Suprapubic skin (tissue), 4 donors: Measurements from ENCODE around the gene ATG5. TPM values are rescaled to one million over a fixed set of nuclear protein-coding genes. Genes with fewer than 3 reads are reported as not detected.
"Not testable (repeated sequence)": the region's sequence is repeated elsewhere in the genome, so short reads cannot be mapped to it uniquely, and the experiment has no call there.

Source experiments
- DNase-seq, 2 donors: peaks; one replicate each; pipeline ENCODE4 v3.0.0-alpha.2; 2019; ENCODE audit warnings: low spot score in 2 of 2
- H3K27ac ChIP-seq: fragments of 200-600 bp; sonication (generic); one replicate; pipeline ENCODE4 v1.5.1; 2019
- H3K27me3 ChIP-seq: fragments of 200-600 bp; sonication (generic); one replicate; pipeline ENCODE4 v1.5.1; 2019
- H3K36me3 ChIP-seq: fragments of 200-600 bp; sonication (generic); one replicate; pipeline ENCODE4 v1.5.1; 2019
- H3K4me1 ChIP-seq: fragments of 200-600 bp; sonication (generic); one replicate; pipeline ENCODE4 v1.5.1; 2019
- H3K4me3 ChIP-seq: fragments of 200-600 bp; sonication (generic); one replicate; pipeline ENCODE4 v1.5.1; 2019; ENCODE audit warnings: mild to moderate bottlenecking
- H3K9me3 ChIP-seq: fragments of 200-600 bp; sonication (generic); one replicate; pipeline ENCODE4 v1.5.1; 2019
- EP300 ChIP-seq: sonication (generic); formaldehyde crosslinking; IDR thresholded peaks from one replicate; pipeline ENCODE4 v1.6.1; 2017; ENCODE audit warnings: antibody characterized with exemption
- POLR2A ChIP-seq, 2 donors: fragments of 450-650 bp; IDR thresholded peaks; one replicate each; pipeline ENCODE4 v1.6.1; 2017; ENCODE audit warnings: antibody characterized with exemption in 2 of 2, mild to moderate bottlenecking in 2 of 2, moderate library complexity in 2 of 2
- POLR2AphosphoS5 ChIP-seq, 3 donors: sonication (generic); formaldehyde crosslinking; IDR thresholded peaks; one replicate each; pipeline ENCODE4 v1.6.1; 2017; ENCODE audit warnings: antibody characterized with exemption in 3 of 3
- WGBS: methylation state at CpG from one replicate; pipeline ENCODE4 v1.1.5; 2018; 5-methylcytosine and 5-hydroxymethylcytosine counted together
- total RNA-seq, 4 donors: library from RNA; depleted of rRNA; stranded (reverse); fragments of >200 nt; gene quantifications; one replicate each; pipeline ENCODE4 v1.1.0, GENCODE V29; 2016
- TF ChIP-seq, protein P1 (sequence below), 2 donors: fragments of 200-600 bp in 1 of 2; fragments of 450-650 bp in 1 of 2; sonication (generic) in 1 of 2; IDR thresholded peaks; one replicate each; pipeline ENCODE4 v1.5.1; 2016 to 2019; ENCODE audit warnings: antibody characterized with exemption in 2 of 2, mild to moderate bottlenecking in 1 of 2, moderate library complexity in 1 of 2

Gene ATG5
- total RNA-seq, 4 donors from 2014 or later, result 18.1 to 25.7 (median 23.1) TPM

DNA sequence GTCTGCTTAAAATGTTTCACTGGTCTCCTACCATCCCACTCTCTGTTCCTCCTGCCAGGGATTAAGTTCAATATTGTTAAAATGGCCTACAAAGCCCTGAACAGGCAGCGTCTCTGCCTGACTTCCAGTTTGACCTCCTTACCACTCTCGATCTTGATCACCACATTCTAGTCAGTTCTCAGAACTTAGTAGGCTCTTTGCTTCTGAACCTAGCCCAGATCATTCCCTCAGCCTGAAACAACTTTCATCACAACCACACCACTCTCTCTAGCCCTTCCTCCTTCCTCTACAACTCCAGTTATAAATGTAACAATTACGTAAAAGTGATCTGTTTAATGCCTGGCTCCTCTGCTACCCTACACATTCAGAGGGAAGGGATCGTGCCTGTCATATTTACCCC lies 53.3 kb downstream of the ATG5 start:
- Histone ChIP-seq H3K4me3 (no peak overlapping the region), H3K27ac (no peak overlapping the region), H3K27me3 (no peaks in the 10 kb centered on the region), H3K36me3 (no peaks in the 10 kb centered on the region), H3K4me1 (peaks cover 5% of the 10 kb centered on the region), H3K9me3 (no peaks in the 10 kb centered on the region)
- no peak for DNase-seq
- WGBS, result 96% methylated on average over 4 of the region's 4 CpGs
- TF ChIP-seq POLR2AphosphoS5 (IDR thresholded peaks at IDR 0.05), result no peak
- no peak for TF ChIP-seq POLR2A (IDR thresholded peaks at IDR 0.05)

DNA sequence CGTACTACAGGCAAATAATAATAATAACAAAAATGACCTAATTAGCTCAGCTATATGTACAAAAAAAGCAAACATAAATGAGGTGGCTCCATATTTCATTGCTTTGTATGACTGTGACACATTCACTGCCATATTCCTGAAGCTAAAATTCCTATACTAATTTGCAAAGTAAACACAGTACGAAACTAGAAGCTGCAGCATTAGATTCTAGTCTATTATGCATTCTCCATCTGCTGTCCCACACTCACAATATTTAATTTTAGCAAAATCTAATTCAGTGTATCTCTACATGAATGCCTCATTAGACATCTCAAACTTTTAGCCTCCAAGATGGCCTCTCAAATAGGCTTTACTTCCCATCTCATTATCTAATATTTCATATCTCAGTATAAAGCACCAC lies 55.1 kb downstream of the ATG5 start:
- peaks cover 5% of the 10 kb centered on the region for H3K4me1 ChIP-seq
- H3K27ac ChIP-seq, result no peak overlapping the region
- 83% methylated on average over 2 of the region's 2 CpGs for WGBS
- H3K27me3 ChIP-seq, result no peaks in the 10 kb centered on the region
- H3K36me3 ChIP-seq, result no peaks in the 10 kb centered on the region
- H3K4me3 ChIP-seq, result no peak overlapping the region
- no peaks in the 10 kb centered on the region for H3K9me3 ChIP-seq
- DNase-seq, result no peak
- no peak for TF ChIP-seq EP300
- TF ChIP-seq POLR2A (IDR thresholded peaks at IDR 0.05), result no peak
- TF ChIP-seq, protein P1, sequence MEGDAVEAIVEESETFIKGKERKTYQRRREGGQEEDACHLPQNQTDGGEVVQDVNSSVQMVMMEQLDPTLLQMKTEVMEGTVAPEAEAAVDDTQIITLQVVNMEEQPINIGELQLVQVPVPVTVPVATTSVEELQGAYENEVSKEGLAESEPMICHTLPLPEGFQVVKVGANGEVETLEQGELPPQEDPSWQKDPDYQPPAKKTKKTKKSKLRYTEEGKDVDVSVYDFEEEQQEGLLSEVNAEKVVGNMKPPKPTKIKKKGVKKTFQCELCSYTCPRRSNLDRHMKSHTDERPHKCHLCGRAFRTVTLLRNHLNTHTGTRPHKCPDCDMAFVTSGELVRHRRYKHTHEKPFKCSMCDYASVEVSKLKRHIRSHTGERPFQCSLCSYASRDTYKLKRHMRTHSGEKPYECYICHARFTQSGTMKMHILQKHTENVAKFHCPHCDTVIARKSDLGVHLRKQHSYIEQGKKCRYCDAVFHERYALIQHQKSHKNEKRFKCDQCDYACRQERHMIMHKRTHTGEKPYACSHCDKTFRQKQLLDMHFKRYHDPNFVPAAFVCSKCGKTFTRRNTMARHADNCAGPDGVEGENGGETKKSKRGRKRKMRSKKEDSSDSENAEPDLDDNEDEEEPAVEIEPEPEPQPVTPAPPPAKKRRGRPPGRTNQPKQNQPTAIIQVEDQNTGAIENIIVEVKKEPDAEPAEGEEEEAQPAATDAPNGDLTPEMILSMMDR (IDR thresholded peaks at IDR 0.05), result no peak
- no peak for TF ChIP-seq POLR2AphosphoS5 (IDR thresholded peaks at IDR 0.05)

DNA sequence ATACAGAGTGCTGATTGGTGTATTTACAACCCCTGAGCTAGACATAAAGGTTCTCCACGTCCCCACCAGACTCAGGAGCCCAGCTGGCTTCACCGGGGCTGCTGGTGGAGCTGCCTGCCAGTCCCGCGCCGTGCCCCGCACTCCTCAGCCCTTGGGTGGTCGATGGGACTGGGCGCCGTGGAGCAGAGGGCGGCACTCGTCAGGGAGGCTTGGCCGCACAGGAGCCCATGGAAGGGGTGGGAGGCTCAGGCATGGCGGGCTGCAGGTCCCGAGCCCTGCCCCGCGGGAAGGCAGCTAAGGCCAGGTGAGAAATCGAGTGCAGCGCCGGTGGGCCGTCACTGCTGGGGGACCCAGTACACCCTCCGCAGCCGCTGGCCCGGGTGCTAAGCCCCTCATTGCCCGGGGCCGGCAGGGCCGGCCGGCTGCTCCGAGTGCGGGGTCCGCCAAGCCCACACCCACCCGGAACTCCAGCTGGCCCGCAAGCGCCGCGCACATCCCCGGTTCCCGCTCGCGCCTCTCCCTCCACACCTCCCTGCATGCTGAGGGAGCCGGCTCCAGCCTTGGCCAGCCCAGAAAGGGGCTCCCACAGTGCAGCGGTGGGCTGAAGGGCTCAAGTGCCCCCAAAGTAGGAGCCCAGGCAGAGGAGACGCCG lies 56.2 kb downstream of the ATG5 start:
- not testable (repeated sequence) for H3K4me1 ChIP-seq, DNase-seq, H3K4me3 ChIP-seq, H3K27me3 ChIP-seq, H3K36me3 ChIP-seq, H3K27ac ChIP-seq, H3K9me3 ChIP-seq
- 87% methylated on average over 9 of the region's 43 CpGs for WGBS

DNA sequence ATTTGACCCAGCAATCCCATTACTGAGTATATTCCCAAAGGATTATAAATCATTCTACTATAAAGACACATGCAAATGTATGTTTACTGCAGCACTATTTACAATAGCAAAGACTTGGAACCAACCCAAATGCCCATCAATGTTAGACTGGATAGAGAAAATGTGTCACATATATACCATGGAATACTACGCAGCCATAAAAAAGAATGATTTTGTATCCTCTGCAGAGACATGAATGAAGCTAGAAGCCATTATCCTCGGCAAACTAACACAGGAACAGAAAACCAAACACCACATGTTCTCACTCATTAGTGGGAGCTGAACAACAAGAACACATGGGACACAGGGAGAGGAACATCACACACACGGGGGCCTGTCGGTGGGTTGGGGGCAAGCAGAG lies 57.1 kb downstream of the ATG5 start:
- H3K4me1 ChIP-seq, H3K27ac ChIP-seq, DNase-seq, H3K27me3 ChIP-seq, H3K9me3 ChIP-seq, H3K36me3 ChIP-seq, H3K4me3 ChIP-seq: not testable (repeated sequence)
- WGBS, result 94% methylated on average over 4 of the region's 4 CpGs

DNA sequence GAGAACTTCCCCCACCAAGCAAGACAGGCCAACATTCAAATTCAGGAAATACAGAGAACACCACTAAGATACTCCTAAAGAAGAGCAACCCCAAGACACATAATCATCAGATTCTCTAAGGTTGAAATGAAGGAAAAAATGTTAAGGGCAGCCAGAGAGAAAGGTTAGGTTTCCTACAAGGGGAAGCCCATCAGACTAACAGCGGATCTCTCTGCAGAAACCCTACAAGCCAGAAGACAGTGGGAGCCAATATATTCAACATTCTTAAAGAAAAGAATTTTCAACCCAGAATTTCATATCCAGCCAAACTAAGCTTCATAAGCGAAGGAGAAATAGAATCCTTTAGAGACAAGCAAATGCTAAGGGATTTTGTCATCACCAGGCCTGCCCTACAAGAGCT lies 61.1 kb downstream of the ATG5 start:
- H3K36me3 ChIP-seq, H3K27ac ChIP-seq, H3K27me3 ChIP-seq, DNase-seq, H3K9me3 ChIP-seq, H3K4me3 ChIP-seq: not testable (repeated sequence)
- peaks cover 15% of the 10 kb centered on the region for H3K4me1 ChIP-seq
- 98% methylated on average over 2 of the region's 2 CpGs for WGBS

DNA sequence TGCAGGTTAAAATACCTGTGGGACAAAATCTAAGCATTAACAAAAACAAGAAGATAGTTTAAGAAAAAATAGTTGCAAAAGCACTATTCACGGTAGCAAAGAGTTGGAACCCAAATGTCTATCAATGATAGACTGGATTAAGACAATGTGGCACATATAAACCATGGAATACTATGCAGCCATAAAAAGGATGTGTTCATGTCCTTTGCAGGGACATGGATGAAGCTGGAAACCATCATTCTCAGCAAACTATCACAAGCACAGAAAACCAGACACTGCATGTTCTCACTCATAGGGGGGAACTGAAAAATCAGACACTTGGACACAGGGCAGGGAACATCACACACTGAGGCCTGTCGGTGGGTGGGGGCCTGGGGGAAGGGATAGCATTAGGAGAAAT lies 65.8 kb downstream of the ATG5 start:
- not testable (repeated sequence) for DNase-seq, H3K4me3 ChIP-seq, H3K9me3 ChIP-seq, H3K36me3 ChIP-seq, H3K27ac ChIP-seq, H3K27me3 ChIP-seq
- 99% methylated on average over 2 of the region's 2 CpGs for WGBS
- peaks cover 18% of the 10 kb centered on the region for H3K4me1 ChIP-seq

DNA sequence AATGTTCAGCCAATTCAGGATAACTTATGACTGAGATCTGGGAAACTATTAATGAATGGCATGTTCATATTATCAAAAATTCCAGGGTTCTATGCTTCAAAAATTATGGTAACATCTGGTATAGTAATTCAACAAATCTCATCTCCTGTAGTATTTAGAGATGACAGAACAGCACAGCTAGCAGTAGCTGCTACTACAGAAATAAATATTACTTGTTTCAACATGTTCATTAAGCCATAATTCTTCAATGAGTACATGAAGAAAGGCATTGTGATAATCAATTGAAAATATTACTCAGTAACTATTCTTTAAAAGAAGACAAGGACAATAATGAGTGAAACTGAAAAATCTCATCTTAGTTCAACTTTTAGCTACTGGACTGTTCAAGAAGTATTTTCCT lies 66.8 kb downstream of the ATG5 start:
- no peak overlapping the region for H3K27ac ChIP-seq
- TF ChIP-seq EP300 (no peak), POLR2AphosphoS5 (IDR thresholded peaks at IDR 0.05) (no peak), POLR2A (IDR thresholded peaks at IDR 0.05) (no peak)
- TF ChIP-seq, protein P1 (IDR thresholded peaks at IDR 0.05), result no peak
- H3K4me1 ChIP-seq, result peaks cover 18% of the 10 kb centered on the region
- H3K9me3 ChIP-seq, result no peaks in the 10 kb centered on the region
- no peak overlapping the region for H3K4me3 ChIP-seq
- H3K27me3 ChIP-seq, result no peaks in the 10 kb centered on the region
- DNase-seq, result no peak
- peaks cover 5% of the 10 kb centered on the region for H3K36me3 ChIP-seq

DNA sequence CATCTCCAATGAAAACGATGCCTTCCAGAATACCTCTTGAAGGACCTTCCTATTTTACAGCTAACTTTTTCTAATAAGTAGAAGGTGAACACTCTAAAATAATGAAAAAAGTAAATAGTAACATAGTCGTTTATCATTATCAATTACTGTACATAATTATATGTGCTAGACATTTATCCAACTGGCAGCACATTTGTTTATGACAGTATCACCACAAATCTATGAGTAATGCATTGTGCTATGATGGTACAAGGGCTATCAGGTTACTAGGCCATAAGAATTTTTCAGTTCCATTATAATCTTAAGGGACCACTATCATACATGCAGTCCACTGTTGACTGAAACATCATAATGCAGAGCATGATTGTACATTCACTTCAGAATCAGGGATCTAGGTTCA lies 68.4 kb downstream of the ATG5 start:
- H3K27ac ChIP-seq, result no peak overlapping the region
- no peak for DNase-seq
- no peaks in the 10 kb centered on the region for H3K9me3 ChIP-seq
- 76% methylated on average over 2 of the region's 2 CpGs for WGBS
- peaks cover 18% of the 10 kb centered on the region for H3K4me1 ChIP-seq
- H3K27me3 ChIP-seq, result no peaks in the 10 kb centered on the region
- H3K36me3 ChIP-seq, result no peaks in the 10 kb centered on the region
- H3K4me3 ChIP-seq, result no peak overlapping the region
- TF ChIP-seq POLR2AphosphoS5 (IDR thresholded peaks at IDR 0.05), result no peak
- no peak for TF ChIP-seq POLR2A (IDR thresholded peaks at IDR 0.05)
- TF ChIP-seq, protein P1 (IDR thresholded peaks at IDR 0.05), result no peak
- TF ChIP-seq EP300, result no peak
